GM23338 (cell line): Measurements from ENCODE around the gene UTP3. TPM values are rescaled to one million over a fixed set of nuclear protein-coding genes. Genes with fewer than 3 reads are reported as not detected.

Experiments used
- ATAC-seq: fragments of 200-7000 bp; cut with Tn5 transposase; 3 replicates; pipeline ENCODE4 v1.9.1; 2020
- DNase-seq: peaks from one replicate; pipeline ENCODE4 v3.0.0-alpha.2; 2015; ENCODE audit warnings: low spot score
- H2AFZ ChIP-seq: fragments of 200-600 bp; sonication (generic); 2 replicates; pipeline ENCODE4 v1.8.0; 2016; ENCODE audit warnings: antibody characterized with exemption, mild to moderate bottlenecking, moderate library complexity
- H3F3A ChIP-seq: fragments of 200-600 bp; sonication (generic); replicated peaks from 2 replicates; pipeline ENCODE4 v1.8.0; 2017; ENCODE audit warnings: antibody characterized with exemption, mixed run types, low read depth
- H3K27ac ChIP-seq: fragments of 200-600 bp; sonication (generic); 2 replicates; pipeline ENCODE4 v1.6.1; 2016; ENCODE audit warnings: low read depth
- H3K27me3 ChIP-seq: fragments of 200-600 bp; sonication (generic); 2 replicates; pipeline ENCODE4 v1.8.0; 2016; ENCODE audit warnings: mild to moderate bottlenecking, mixed run types, moderate library complexity; ENCODE audit not compliant: insufficient read depth
- H3K36me3 ChIP-seq: fragments of 200-600 bp; sonication (generic); 2 replicates; pipeline ENCODE4 v1.8.0; 2016; ENCODE audit warnings: mild to moderate bottlenecking; ENCODE audit not compliant: insufficient read depth
- H3K4me1 ChIP-seq: fragments of 200-600 bp; sonication (generic); 2 replicates; pipeline ENCODE4 v1.8.0; 2016; ENCODE audit warnings: mild to moderate bottlenecking, moderate library complexity; ENCODE audit not compliant: insufficient read depth
- H3K4me2 ChIP-seq: fragments of 200-600 bp; sonication (generic); 2 replicates; pipeline ENCODE4 v1.7.1; 2017; ENCODE audit warnings: mixed run types
- H3K4me3 ChIP-seq: fragments of 200-600 bp; sonication (generic); 2 replicates; pipeline ENCODE4 v1.6.1; 2016; ENCODE audit warnings: mixed run types
- H3K79me2 ChIP-seq: fragments of 200-600 bp; sonication (generic); replicated peaks from 2 replicates; pipeline ENCODE4 v1.8.0; 2017; ENCODE audit warnings: mild to moderate bottlenecking; ENCODE audit not compliant: insufficient read depth
- H3K9me2 ChIP-seq: fragments of 200-600 bp; sonication (generic); 2 replicates; pipeline ENCODE4 v1.8.0; 2017; ENCODE audit not compliant: insufficient read depth
- H4K20me1 ChIP-seq: fragments of 200-600 bp; sonication (generic); replicated peaks from 2 replicates; pipeline ENCODE4 v1.8.0; 2017; ENCODE audit warnings: mild to moderate bottlenecking; ENCODE audit not compliant: insufficient read depth
- H3K27ac Mint-ChIP-seq: 2 replicates; pipeline ENCODE4 v1.8.0; 2020; ENCODE audit warnings: inconsistent platforms, mild to moderate bottlenecking, moderate library complexity, mixed read lengths
- H3K27me3 Mint-ChIP-seq: 3 replicates; pipeline ENCODE4 v1.8.0; 2022; ENCODE audit warnings: low read depth, mild to moderate bottlenecking, moderate library complexity, mixed read lengths, inconsistent platforms; ENCODE audit not compliant: insufficient read depth, poor library complexity
- H3K36me3 Mint-ChIP-seq: 3 replicates; pipeline ENCODE4 v1.8.0; 2021; ENCODE audit warnings: low read depth, mild to moderate bottlenecking, inconsistent platforms, moderate library complexity, mixed read lengths
- H3K4me1 Mint-ChIP-seq: 3 replicates; pipeline ENCODE4 v1.8.0; 2020; ENCODE audit warnings: mild to moderate bottlenecking, inconsistent platforms, mixed read lengths
- H3K4me3 Mint-ChIP-seq: 3 replicates; pipeline ENCODE4 v1.8.0; 2021; ENCODE audit warnings: moderate library complexity, mild to moderate bottlenecking, inconsistent platforms, mixed read lengths
- H3K9me3 Mint-ChIP-seq: 3 replicates; pipeline ENCODE4 v1.8.0; 2020; ENCODE audit warnings: moderate library complexity, mild to moderate bottlenecking, inconsistent platforms, mixed read lengths
- EZH2 ChIP-seq: fragments of 200-600 bp; sonication (generic); IDR thresholded peaks from one replicate; pipeline ENCODE4 v1.8.0; 2017; ENCODE audit warnings: antibody characterized with exemption, mild to moderate bottlenecking, low read depth; ENCODE audit not compliant: unreplicated experiment
- EZH2phosphoT487 ChIP-seq: fragments of 200-600 bp; sonication (generic); IDR thresholded peaks from one replicate; pipeline ENCODE4 v1.8.1; 2018; ENCODE audit warnings: antibody characterized with exemption; ENCODE audit not compliant: unreplicated experiment
- JUNB ChIP-seq: IDR thresholded peaks from one replicate; pipeline ENCODE4 v1.6.1; 2016; ENCODE audit warnings: antibody characterized with exemption; ENCODE audit not compliant: unreplicated experiment
- POLR2AphosphoS5 ChIP-seq: IDR thresholded peaks from 2 replicates; pipeline ENCODE4 v1.6.1; 2016; ENCODE audit warnings: antibody characterized with exemption, low read depth
- STAT1 ChIP-seq: IDR thresholded peaks from one replicate; pipeline ENCODE4 v1.6.1; 2016; ENCODE audit warnings: antibody characterized with exemption; ENCODE audit not compliant: unreplicated experiment
- ZNF114 ChIP-seq: fragments of 250-450 bp; sonication (Bioruptor Pico); IDR thresholded peaks from 2 replicates; pipeline ENCODE4 v1.5.0; 2020; ENCODE audit warnings: mild to moderate bottlenecking, moderate library complexity
- ZNF331 ChIP-seq: fragments of 250-450 bp; sonication (Bioruptor Pico); IDR thresholded peaks from 2 replicates; pipeline ENCODE4 v1.5.0; 2020; ENCODE audit warnings: low read depth, mild to moderate bottlenecking, moderate library complexity
- polyA plus RNA-seq: library from polyadenylated mRNA; unstranded; fragments of >200 nt; fragmentation: Nextera tagmentation; extraction: Ambion mirVana; gene quantifications from 2 replicates; pipeline ENCODE4 v1.2.1, GENCODE V29; 2016
- total RNA-seq: library from RNA; depleted of rRNA; stranded (reverse); fragments of >200 nt; shearing (Covaris generic); gene quantifications from 2 replicates; pipeline ENCODE4 v1.2.3, GENCODE V29; 2014
- TF ChIP-seq, protein P1 (sequence below), 2 experiments: fragments of 200-600 bp in 1 of 2; sonication (generic) in 1 of 2; conservative IDR thresholded peaks; 2 replicates each; pipeline versions ENCODE4 v1.5.1 to v1.6.1; 2016 to 2017; ENCODE audit warnings: antibody characterized with exemption in 2 of 2, low read depth in 2 of 2, mild to moderate bottlenecking in 2 of 2, moderate library complexity in 1 of 2
- TF ChIP-seq, protein P2 (sequence below): IDR thresholded peaks from 2 replicates; pipeline ENCODE4 v1.6.1; 2016; ENCODE audit warnings: antibody characterized with exemption
- TF ChIP-seq, protein P3 (sequence below): IDR thresholded peaks from one replicate; pipeline ENCODE4 v1.6.1; 2018; ENCODE audit warnings: antibody characterized with exemption; ENCODE audit not compliant: unreplicated experiment

UTP3 gene
- total and polyA plus RNA-seq, 2 experiments from 2014 or later = 36.9 to 44.3 TPM

DNA sequence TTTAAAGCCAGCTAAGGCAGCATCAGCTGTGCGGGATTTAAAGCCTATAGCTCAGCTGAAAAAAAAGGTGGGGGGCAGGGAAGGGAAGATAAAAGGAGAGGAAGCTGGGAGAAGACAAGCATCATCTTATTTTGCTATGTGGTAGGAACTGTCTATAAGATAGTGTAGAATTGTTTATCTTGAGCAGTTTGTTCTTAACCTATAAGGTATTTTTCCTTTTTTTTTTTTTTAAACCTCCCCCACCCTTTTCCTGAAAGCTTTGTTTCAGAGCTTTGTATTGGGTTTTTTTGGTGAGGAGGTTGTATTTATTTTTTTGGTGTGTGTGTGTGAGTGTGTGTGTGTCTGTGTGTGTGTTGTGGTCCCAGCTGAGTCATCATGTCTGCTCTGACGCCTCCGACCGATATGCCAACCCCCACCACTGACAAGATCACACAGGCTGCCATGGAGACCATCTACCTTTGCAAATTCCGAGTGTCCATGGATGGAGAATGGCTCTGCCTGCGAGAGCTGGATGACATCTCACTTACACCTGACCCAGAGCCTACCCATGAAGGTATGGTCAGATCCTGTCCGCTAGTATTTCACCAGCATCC lies 34.0 kb downstream of the UTP3 start:
- ATAC-seq (peak; percentile 49; the same call in 2 of the 3 replicates), DNase-seq (no peak)
- no peak overlapping the region for H3K27ac ChIP-seq
- no peaks in the 10 kb centered on the region; the same call in 2 of the 3 replicates for H3K9me3 Mint-ChIP-seq
- TF ChIP-seq STAT1 (no peak), POLR2AphosphoS5 (no peak), ZNF114 (CRISPR knock-in tag) (no peak), ZNF331 (CRISPR knock-in tag) (no peak), EZH2 (no peak), EZH2phosphoT487 (no peak)
- TF ChIP-seq, protein P1, sequence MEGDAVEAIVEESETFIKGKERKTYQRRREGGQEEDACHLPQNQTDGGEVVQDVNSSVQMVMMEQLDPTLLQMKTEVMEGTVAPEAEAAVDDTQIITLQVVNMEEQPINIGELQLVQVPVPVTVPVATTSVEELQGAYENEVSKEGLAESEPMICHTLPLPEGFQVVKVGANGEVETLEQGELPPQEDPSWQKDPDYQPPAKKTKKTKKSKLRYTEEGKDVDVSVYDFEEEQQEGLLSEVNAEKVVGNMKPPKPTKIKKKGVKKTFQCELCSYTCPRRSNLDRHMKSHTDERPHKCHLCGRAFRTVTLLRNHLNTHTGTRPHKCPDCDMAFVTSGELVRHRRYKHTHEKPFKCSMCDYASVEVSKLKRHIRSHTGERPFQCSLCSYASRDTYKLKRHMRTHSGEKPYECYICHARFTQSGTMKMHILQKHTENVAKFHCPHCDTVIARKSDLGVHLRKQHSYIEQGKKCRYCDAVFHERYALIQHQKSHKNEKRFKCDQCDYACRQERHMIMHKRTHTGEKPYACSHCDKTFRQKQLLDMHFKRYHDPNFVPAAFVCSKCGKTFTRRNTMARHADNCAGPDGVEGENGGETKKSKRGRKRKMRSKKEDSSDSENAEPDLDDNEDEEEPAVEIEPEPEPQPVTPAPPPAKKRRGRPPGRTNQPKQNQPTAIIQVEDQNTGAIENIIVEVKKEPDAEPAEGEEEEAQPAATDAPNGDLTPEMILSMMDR (conservative IDR thresholded peaks at IDR 0.05; ENCODE audit: low read depth in 2 of 2) = no peak
- peaks cover 4% of the 10 kb centered on the region for H3K27me3 Mint-ChIP-seq
- no peak overlapping the region; the same call in 2 of the 3 replicates for H3K4me3 Mint-ChIP-seq
- no peaks in the 10 kb centered on the region for H3F3A ChIP-seq
- 0 out of 2 replicates have a peak overlapping the region, but pooled peaks have one; percentile 2 for H3K4me2 ChIP-seq
- H3K4me1 Mint-ChIP-seq = peaks cover 13% of the 10 kb centered on the region
- peaks cover 20% of the 10 kb centered on the region for H3K79me2 ChIP-seq
- no peaks in the 10 kb centered on the region for H4K20me1 ChIP-seq
- H3K27me3 ChIP-seq = no peaks in the 10 kb centered on the region
- no peaks in the 10 kb centered on the region for H3K36me3 ChIP-seq
- H2AFZ ChIP-seq = no peak overlapping the region
- H3K27ac Mint-ChIP-seq = peak overlapping the region; percentile 75
- no peak overlapping the region for H3K4me3 ChIP-seq
- H3K4me1 ChIP-seq = peaks cover 16% of the 10 kb centered on the region
- H3K9me2 ChIP-seq = no peaks in the 10 kb centered on the region
- H3K36me3 Mint-ChIP-seq = no peaks in the 10 kb centered on the region

- Histone ChIP-seq H2AFZ (no peak overlapping the region), H3K27ac (no peak overlapping the region), H3K27me3 (no peaks in the 10 kb centered on the region), H3K4me1 (peaks cover 16% of the 10 kb centered on the region), H4K20me1 (no peaks in the 10 kb centered on the region), H3K79me2 (peaks cover 26% of the 10 kb centered on the region), H3K36me3 (no peaks in the 10 kb centered on the region), H3F3A (no peaks in the 10 kb centered on the region), H3K4me2 (no peak overlapping the region), H3K4me3 (no peak overlapping the region), H3K9me2 (no peaks in the 10 kb centered on the region)
- no peak overlapping the region for H3K27ac Mint-ChIP-seq
- DNase-seq (no peak), ATAC-seq (no peak)
- H3K36me3 Mint-ChIP-seq = no peaks in the 10 kb centered on the region
- peaks cover 16% of the 10 kb centered on the region for H3K4me1 Mint-ChIP-seq
- peaks cover 4% of the 10 kb centered on the region for H3K27me3 Mint-ChIP-seq
- H3K4me3 Mint-ChIP-seq = no peak overlapping the region
- H3K9me3 Mint-ChIP-seq = no peaks in the 10 kb centered on the region
- no peak for TF ChIP-seq STAT1
- no peak for TF ChIP-seq ZNF114 (CRISPR knock-in tag)
- TF ChIP-seq, protein P2, sequence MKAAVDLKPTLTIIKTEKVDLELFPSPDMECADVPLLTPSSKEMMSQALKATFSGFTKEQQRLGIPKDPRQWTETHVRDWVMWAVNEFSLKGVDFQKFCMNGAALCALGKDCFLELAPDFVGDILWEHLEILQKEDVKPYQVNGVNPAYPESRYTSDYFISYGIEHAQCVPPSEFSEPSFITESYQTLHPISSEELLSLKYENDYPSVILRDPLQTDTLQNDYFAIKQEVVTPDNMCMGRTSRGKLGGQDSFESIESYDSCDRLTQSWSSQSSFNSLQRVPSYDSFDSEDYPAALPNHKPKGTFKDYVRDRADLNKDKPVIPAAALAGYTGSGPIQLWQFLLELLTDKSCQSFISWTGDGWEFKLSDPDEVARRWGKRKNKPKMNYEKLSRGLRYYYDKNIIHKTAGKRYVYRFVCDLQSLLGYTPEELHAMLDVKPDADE = no peak
- TF ChIP-seq EZH2phosphoT487 = no peak
- no peak for TF ChIP-seq ZNF331 (CRISPR knock-in tag)
- no peak for TF ChIP-seq EZH2
- no peak for TF ChIP-seq JUNB
- TF ChIP-seq, protein P3, sequence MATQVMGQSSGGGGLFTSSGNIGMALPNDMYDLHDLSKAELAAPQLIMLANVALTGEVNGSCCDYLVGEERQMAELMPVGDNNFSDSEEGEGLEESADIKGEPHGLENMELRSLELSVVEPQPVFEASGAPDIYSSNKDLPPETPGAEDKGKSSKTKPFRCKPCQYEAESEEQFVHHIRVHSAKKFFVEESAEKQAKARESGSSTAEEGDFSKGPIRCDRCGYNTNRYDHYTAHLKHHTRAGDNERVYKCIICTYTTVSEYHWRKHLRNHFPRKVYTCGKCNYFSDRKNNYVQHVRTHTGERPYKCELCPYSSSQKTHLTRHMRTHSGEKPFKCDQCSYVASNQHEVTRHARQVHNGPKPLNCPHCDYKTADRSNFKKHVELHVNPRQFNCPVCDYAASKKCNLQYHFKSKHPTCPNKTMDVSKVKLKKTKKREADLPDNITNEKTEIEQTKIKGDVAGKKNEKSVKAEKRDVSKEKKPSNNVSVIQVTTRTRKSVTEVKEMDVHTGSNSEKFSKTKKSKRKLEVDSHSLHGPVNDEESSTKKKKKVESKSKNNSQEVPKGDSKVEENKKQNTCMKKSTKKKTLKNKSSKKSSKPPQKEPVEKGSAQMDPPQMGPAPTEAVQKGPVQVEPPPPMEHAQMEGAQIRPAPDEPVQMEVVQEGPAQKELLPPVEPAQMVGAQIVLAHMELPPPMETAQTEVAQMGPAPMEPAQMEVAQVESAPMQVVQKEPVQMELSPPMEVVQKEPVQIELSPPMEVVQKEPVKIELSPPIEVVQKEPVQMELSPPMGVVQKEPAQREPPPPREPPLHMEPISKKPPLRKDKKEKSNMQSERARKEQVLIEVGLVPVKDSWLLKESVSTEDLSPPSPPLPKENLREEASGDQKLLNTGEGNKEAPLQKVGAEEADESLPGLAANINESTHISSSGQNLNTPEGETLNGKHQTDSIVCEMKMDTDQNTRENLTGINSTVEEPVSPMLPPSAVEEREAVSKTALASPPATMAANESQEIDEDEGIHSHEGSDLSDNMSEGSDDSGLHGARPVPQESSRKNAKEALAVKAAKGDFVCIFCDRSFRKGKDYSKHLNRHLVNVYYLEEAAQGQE = no peak
Observed at GRCh38 chr4:70724463-70724862, 36.1 kb downstream of the UTP3 start.
